HEK293T (cell line): ENCODE measurements around the gene NFE2.

Experiments
- ARNT ChIP-seq: fragments of 450-650 bp; IDR thresholded peaks from 2 replicates; pipeline ENCODE4 v1.6.1; 2017; ENCODE audit warnings: mild to moderate bottlenecking
- BHLHE40 ChIP-seq: fragments of 450-650 bp; IDR thresholded peaks from 2 replicates; pipeline ENCODE4 v1.6.1; 2016; ENCODE audit warnings: mild to moderate bottlenecking, moderate library complexity, borderline replicate concordance
- CTBP1 ChIP-seq: fragments of 450-650 bp; IDR thresholded peaks from 2 replicates; pipeline ENCODE4 v1.6.1; 2016; ENCODE audit warnings: borderline replicate concordance
- ELF4 ChIP-seq: fragments of 450-650 bp; IDR thresholded peaks from 2 replicates; pipeline ENCODE4 v1.6.1; 2017; ENCODE audit warnings: antibody characterized with exemption
- FOXA1 ChIP-seq: fragments of 450-650 bp; IDR thresholded peaks from 2 replicates; pipeline ENCODE4 v1.6.1; 2016; ENCODE audit warnings: mild to moderate bottlenecking
- FOXK2 ChIP-seq: fragments of 450-650 bp; IDR thresholded peaks from 2 replicates; pipeline ENCODE4 v1.6.1; 2016; ENCODE audit warnings: mild to moderate bottlenecking
- FOXM1 ChIP-seq: fragments of 450-650 bp; IDR thresholded peaks from 2 replicates; pipeline ENCODE4 v1.6.1; 2017; ENCODE audit warnings: mild to moderate bottlenecking, borderline replicate concordance
- LEF1 ChIP-seq: fragments of 450-650 bp; IDR thresholded peaks from 2 replicates; pipeline ENCODE4 v1.6.1; 2017; ENCODE audit warnings: mild to moderate bottlenecking, borderline replicate concordance
- NFRKB ChIP-seq: fragments of 450-650 bp; IDR thresholded peaks from 2 replicates; pipeline ENCODE4 v1.6.1; 2016; ENCODE audit warnings: mild to moderate bottlenecking, moderate library complexity
- PKNOX1 ChIP-seq: fragments of 450-650 bp; IDR thresholded peaks from 2 replicates; pipeline ENCODE4 v1.6.1; 2016
- SP1 ChIP-seq: fragments of 450-650 bp; IDR thresholded peaks from 2 replicates; pipeline ENCODE4 v1.6.1; 2017
- SUZ12 ChIP-seq: fragments of 450-650 bp; IDR thresholded peaks from 2 replicates; pipeline ENCODE4 v1.6.1; 2016; ENCODE audit warnings: mild to moderate bottlenecking
- TARDBP ChIP-seq: fragments of 450-650 bp; IDR thresholded peaks from 2 replicates; pipeline ENCODE4 v1.6.1; 2016
- ZNF384 ChIP-seq: fragments of 450-650 bp; IDR thresholded peaks from 2 replicates; pipeline ENCODE4 v1.6.1; 2016

DNA sequence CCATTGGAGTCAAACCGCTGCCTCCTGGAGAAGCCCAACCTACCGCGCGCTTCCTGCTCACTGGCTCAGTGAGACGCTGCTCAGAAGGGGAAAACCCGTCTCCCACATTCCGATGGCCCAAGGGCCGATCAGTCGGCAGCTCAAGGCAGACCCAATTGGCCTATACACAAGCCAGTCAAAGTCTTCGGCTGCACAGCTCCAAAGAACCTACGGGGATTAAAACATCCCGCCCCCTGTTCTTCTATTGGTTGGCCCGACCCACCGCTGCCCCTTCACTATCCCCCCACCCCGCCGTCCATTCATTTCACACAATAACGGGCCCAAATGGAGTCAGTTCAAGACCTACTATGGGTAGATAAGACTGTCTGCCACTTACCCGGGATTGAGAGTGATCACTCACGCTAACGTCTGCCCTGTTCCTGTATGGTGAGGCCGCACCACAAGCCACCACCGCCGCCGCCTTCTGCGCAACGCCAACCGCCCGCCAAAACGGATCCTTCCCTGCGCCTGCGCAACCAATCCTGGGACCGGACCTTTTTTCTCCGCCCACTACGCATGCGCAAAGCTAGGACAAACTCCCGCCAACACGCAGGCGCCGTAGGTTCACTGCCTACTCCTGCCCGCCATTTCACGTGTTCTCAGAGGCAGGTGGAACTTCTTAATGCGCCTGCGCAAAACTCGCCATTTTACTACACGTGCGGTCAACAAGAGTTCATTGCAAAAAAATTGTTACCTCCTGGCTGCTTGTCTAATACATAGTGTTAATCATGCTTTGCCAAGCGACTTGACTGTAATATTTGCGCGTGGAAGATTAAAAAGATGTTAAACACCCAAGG, 21.0 kb downstream of the NFE2 start, which contains the start of gene CBX5:
- TF ChIP-seq SUZ12 (no peak), FOXA1 (no peak), TARDBP (no peak), ARNT (no peak), FOXM1 (no peak), BHLHE40 (no peak), FOXK2 (peak; percentile 61; the same call in 1 of the 2 replicates), LEF1 (no peak), SP1 (no peak), ZNF384 (no peak), ELF4 (peak; percentile 62; the same call in 1 of the 2 replicates), NFRKB (no peak), CTBP1 (no peak), PKNOX1 (peak; percentile 100)
